ENCODE data around the gene PRTFDC1.

PRTFDC1 gene

DNA sequence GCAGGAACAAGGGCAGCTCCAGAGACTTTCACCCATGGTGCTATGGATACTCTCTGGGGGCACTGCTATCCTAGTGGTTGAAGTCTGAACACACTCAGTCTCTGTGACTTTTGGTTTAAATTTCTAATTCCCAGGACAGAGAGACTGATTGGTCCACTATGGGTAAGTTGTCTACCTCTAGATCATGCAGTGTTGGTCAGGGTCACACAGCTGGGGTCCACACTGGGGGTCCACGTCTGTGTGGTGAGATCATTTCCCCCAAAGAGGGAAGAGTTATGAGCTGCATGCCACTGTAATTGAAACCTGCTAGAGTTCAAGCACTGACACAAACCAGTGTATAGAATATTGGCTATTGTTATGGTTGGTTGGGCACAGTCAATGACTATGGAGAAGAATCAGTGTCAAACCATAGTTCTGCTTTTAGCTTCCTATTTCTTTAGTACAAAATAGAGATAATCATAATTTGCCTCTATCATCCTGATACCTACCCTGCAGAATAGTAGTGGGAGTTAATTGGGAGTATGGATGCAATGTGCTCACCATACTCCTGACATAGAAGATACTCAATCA, 101.6 kb downstream of the PRTFDC1 start:
- Histone ChIP-seq H3K27me3 (ENCODE audit: control insufficient read depth in 1 of 2, insufficient read depth in 2 of 2, low read length in 2 of 2) (no peaks in the 10 kb centered on the region), H3K9me3 (ENCODE audit: control insufficient read depth in 1 of 2, low read length in 2 of 2) (no peaks in the 10 kb centered on the region), H3K27ac (ENCODE audit: low read depth, low read length) (no peak overlapping the region), H3K4me1 (ENCODE audit: control insufficient read depth in 1 of 2, insufficient read depth in 2 of 2, low read length in 2 of 2) (peaks cover 0 to 23% of the 10 kb centered on the region in 2 donors), H3K9ac (ENCODE audit: low read depth in 1 of 2, low read length in 2 of 2) (no peak overlapping the region), H3K4me3 (ENCODE audit: low read depth in 1 of 2, low read length in 2 of 2) (no peak overlapping the region), H3K36me3 (ENCODE audit: control insufficient read depth in 1 of 2, insufficient read depth in 2 of 2, low read length in 2 of 2) (no peaks in the 10 kb centered on the region)

DNA sequence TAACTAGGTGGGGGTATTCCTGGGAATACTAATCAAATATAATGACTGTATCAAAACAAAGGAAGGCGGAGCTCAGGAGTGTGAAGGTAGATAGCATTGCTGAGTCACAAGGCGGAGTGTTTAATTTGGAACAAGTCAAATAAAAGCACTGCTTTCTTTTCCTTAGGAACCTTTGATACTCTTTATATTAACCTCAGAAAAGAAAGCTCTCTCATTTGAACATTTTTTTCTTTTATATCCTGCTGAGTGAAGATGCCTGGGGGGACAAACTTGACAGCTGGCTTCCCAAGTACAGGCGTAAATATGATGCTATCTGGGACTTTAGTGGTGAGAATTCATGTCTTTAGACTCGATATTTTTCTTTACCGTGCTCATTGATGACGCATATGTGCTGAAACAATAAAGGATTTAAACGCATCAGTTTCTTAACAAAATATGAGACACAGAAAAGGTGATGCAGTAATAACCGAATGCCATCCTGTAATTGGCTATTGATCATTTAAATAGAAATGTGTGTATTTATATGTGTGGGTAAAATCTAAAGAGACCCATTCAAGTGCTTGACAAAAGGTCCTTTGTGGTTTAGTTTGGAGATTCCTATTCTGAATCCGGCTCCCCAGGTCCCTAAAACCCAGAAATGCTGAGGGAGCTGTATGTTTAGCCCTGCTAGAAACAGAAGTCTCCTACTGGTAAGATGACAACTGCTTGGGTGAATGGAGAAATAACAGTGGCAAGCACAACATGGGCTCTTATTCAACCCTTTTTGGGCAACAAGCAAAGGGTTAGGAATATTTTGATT, 102.7 kb downstream of the PRTFDC1 start:
- Histone ChIP-seq H3K9me3 (ENCODE audit: control insufficient read depth in 1 of 2, low read length in 2 of 2) (no peaks in the 10 kb centered on the region), H3K4me1 (ENCODE audit: control insufficient read depth in 1 of 2, insufficient read depth in 2 of 2, low read length in 2 of 2) (peaks cover 0 to 23% of the 10 kb centered on the region in 2 donors), H3K4me3 (ENCODE audit: low read depth in 1 of 2, low read length in 2 of 2) (peak overlapping the region; percentile 32 to 41), H3K9ac (ENCODE audit: low read depth in 1 of 2, low read length in 2 of 2) (peak overlapping the region; percentile 7 to 11), H3K27me3 (ENCODE audit: control insufficient read depth in 1 of 2, insufficient read depth in 2 of 2, low read length in 2 of 2) (no peaks in the 10 kb centered on the region), H3K27ac (ENCODE audit: low read depth, low read length) (no peak overlapping the region), H3K36me3 (ENCODE audit: control insufficient read depth in 1 of 2, insufficient read depth in 2 of 2, low read length in 2 of 2) (no peaks in the 10 kb centered on the region)

DNA sequence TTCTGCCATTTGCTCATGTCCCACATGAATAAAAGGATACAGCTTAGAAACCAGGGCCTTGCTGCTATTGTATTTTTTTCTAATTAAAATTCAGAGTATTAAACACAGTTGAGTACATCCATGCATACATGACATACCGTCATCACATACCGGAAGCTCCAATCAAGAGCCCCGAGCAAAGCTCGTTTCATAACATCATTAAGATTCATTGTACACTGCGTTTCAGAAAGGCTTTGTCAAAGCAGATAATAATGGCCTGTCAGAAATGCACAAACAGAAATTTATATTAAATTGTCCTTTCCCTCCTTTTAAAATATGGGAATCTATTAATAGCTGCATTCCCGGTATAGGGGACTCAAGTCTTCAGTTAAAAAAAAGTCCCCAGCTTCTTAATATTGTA, 103.4 kb downstream of the PRTFDC1 start:
- Histone ChIP-seq H3K4me3 (ENCODE audit: low read depth in 1 of 2, low read length in 2 of 2) (no peak overlapping the region), H3K9me3 (ENCODE audit: control insufficient read depth in 1 of 2, low read length in 2 of 2) (no peaks in the 10 kb centered on the region), H3K36me3 (ENCODE audit: control insufficient read depth in 1 of 2, insufficient read depth in 2 of 2, low read length in 2 of 2) (no peaks in the 10 kb centered on the region), H3K9ac (ENCODE audit: low read depth in 1 of 2, low read length in 2 of 2) (no peak overlapping the region), H3K4me1 (ENCODE audit: control insufficient read depth in 1 of 2, insufficient read depth in 2 of 2, low read length in 2 of 2) (peaks cover 0 to 23% of the 10 kb centered on the region in 2 donors), H3K27ac (ENCODE audit: low read depth, low read length) (no peak overlapping the region), H3K27me3 (ENCODE audit: control insufficient read depth in 1 of 2, insufficient read depth in 2 of 2, low read length in 2 of 2) (no peaks in the 10 kb centered on the region)

DNA sequence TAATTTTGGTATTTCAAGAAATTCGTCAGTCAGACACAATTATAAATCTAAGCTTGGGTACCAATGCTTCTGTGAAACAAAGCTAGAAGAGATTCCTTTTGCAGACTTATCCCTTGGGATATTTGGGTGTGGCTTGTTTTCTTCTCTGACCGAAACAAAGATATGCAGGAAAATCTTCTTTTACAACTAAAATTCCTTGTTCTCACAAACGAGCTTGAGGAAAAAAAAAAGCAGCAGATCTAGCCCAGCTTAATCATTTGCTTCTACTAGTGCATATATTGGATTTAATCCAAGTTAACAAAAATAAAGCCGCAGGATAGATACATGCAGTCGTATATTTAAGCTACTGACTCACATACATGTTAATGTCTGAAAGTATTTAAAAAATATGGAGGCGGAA, 104.2 kb downstream of the PRTFDC1 start:
- no peak overlapping the region for H3K4me3 ChIP-seq (ENCODE audit: low read depth in 1 of 2, low read length in 2 of 2)
- H3K9ac ChIP-seq (ENCODE audit: low read depth in 1 of 2, low read length in 2 of 2), result no peak overlapping the region

DNA sequence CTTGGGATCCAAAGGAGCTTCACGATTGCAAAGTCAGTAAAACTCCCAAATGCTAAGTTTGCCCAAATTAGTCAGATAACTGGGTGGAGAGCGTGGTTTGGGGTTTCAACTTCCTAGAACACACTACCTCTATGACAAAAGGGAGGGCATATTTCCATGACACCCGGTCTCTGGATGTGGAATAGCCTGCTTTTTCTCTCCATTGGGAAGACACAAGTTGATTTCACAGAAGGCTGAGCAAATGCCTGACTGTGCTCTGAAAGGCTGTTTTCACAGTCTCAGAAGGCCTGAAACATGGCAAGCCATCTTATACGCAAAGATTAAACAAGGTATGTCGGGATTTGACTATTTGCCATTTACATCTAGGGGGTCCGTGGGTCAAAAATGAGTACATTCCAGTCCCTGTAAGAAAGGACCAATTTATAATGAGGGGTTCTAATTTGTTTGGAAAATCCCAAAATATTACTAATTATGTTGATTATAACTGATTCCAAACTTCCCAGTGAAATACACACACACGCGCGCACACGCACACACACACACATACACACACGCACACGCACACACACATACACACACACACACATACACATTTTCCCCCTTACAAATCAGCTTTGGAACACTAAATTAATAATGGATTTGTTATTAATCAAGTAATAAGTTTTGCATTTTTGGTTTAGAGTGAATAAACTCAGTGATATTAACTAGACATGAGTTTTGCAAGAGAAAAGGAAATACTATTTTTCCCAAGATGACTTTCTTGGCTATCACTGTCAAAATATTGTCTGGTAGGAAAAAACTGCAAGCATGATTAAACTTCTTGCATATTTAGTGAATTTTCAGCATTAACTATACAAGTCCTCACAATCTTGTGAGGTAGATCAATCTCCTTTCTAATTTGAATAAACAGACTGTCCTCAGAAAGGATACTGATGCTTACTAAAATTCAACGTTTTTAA, 105.0 kb downstream of the PRTFDC1 start:
- Histone ChIP-seq H3K36me3 (ENCODE audit: control insufficient read depth in 1 of 2, insufficient read depth in 2 of 2, low read length in 2 of 2) (no peaks in the 10 kb centered on the region), H3K4me1 (ENCODE audit: control insufficient read depth in 1 of 2, insufficient read depth in 2 of 2, low read length in 2 of 2) (peaks cover 0 to 23% of the 10 kb centered on the region in 2 donors), H3K27ac (ENCODE audit: low read depth, low read length) (no peak overlapping the region), H3K27me3 (ENCODE audit: control insufficient read depth in 1 of 2, insufficient read depth in 2 of 2, low read length in 2 of 2) (no peaks in the 10 kb centered on the region), H3K4me3 (ENCODE audit: low read depth in 1 of 2, low read length in 2 of 2) (no peak overlapping the region), H3K9me3 (ENCODE audit: control insufficient read depth in 1 of 2, low read length in 2 of 2) (no peaks in the 10 kb centered on the region), H3K9ac (ENCODE audit: low read depth in 1 of 2, low read length in 2 of 2) (no peak overlapping the region)

More for the DNA sequence above, 104.2 kb downstream of the PRTFDC1 start:
- Histone ChIP-seq H3K27me3 (ENCODE audit: control insufficient read depth in 1 of 2, insufficient read depth in 2 of 2, low read length in 2 of 2) (no peaks in the 10 kb centered on the region), H3K4me1 (ENCODE audit: control insufficient read depth in 1 of 2, insufficient read depth in 2 of 2, low read length in 2 of 2) (peaks cover 0 to 23% of the 10 kb centered on the region in 2 donors), H3K27ac (ENCODE audit: low read depth, low read length) (no peak overlapping the region), H3K36me3 (ENCODE audit: control insufficient read depth in 1 of 2, insufficient read depth in 2 of 2, low read length in 2 of 2) (no peaks in the 10 kb centered on the region), H3K9me3 (ENCODE audit: control insufficient read depth in 1 of 2, low read length in 2 of 2) (no peaks in the 10 kb centered on the region)

DNA sequence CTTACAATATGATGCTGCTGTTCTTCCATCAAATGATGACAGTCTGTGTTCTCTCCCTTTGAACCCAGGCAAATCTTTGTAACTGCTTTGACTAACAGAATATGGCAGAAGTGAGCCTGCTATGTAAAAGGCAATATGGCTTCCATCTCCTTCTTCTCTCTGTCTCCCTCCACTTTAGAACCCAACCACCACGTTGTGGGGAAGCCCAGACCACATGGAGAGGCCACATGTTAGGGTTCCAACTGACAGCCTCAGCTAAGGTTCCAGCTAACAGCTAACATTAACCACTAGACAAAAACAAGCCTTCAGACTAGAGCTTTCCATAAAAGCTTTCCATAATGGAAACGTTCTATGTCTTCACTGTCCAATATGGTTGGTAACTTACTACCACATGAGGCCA, 107.7 kb downstream of the PRTFDC1 start:
- Histone ChIP-seq H3K27me3 (ENCODE audit: control insufficient read depth in 1 of 2, insufficient read depth in 2 of 2, low read length in 2 of 2) (no peaks in the 10 kb centered on the region), H3K9ac (ENCODE audit: low read depth in 1 of 2, low read length in 2 of 2) (no peak overlapping the region), H3K4me3 (ENCODE audit: low read depth in 1 of 2, low read length in 2 of 2) (no peak overlapping the region), H3K36me3 (ENCODE audit: control insufficient read depth in 1 of 2, insufficient read depth in 2 of 2, low read length in 2 of 2) (no peaks in the 10 kb centered on the region), H3K4me1 (ENCODE audit: control insufficient read depth in 1 of 2, insufficient read depth in 2 of 2, low read length in 2 of 2) (peaks cover 0 to 17% of the 10 kb centered on the region in 2 donors), H3K27ac (ENCODE audit: low read depth, low read length) (no peak overlapping the region), H3K9me3 (ENCODE audit: control insufficient read depth in 1 of 2, low read length in 2 of 2) (no peaks in the 10 kb centered on the region)

DNA sequence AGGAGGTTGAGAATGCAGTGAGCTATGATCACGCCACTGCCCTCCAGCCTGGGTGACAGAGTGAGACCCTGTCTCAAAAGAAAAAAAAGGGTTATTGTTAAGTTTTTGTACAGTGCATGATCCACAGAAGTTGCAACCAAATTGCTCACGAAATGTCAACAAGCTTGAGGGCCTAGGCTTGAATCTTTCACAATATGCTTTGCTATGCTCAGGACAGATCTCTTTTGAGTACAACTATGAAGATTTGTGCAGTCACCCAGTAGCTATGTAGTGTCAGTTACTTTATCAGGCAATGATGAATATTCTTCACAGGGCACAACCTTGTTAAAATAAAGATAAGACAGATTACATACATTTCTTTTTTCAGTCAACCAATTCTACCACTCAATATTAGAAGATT, 109.2 kb downstream of the PRTFDC1 start:
- Histone ChIP-seq H3K36me3 (ENCODE audit: control insufficient read depth in 1 of 2, insufficient read depth in 2 of 2, low read length in 2 of 2) (no peaks in the 10 kb centered on the region), H3K27me3 (ENCODE audit: control insufficient read depth in 1 of 2, insufficient read depth in 2 of 2, low read length in 2 of 2) (no peaks in the 10 kb centered on the region), H3K9ac (ENCODE audit: low read depth in 1 of 2, low read length in 2 of 2) (no peak overlapping the region), H3K4me1 (ENCODE audit: control insufficient read depth in 1 of 2, insufficient read depth in 2 of 2, low read length in 2 of 2) (peaks cover 0 to 4% of the 10 kb centered on the region in 2 donors), H3K9me3 (ENCODE audit: control insufficient read depth in 1 of 2, low read length in 2 of 2) (no peaks in the 10 kb centered on the region), H3K27ac (ENCODE audit: low read depth, low read length) (no peak overlapping the region), H3K4me3 (ENCODE audit: low read depth in 1 of 2, low read length in 2 of 2) (no peak overlapping the region)

DNA sequence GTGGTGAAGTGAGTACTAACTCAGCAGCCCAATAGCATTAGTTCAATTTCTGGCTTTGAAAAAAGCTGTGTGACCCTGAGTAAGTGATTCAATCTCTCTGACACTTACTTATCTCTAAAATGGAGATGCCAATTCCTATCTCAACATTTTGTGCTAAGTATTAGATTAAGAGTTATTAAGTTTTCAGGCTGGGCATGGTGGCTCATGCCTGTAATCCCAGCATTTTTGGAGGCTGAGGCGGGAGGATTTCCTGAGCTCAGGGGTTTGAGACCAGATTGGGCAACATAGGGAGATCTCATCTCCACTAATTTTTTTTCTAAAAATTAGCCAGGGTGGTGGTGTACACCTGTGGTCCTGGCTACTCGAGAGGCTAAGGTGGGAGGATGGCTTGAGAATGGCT, 109.5 kb downstream of the PRTFDC1 start:
- no peaks in the 10 kb centered on the region for H3K9me3 ChIP-seq (ENCODE audit: control insufficient read depth in 1 of 2, low read length in 2 of 2)
- H3K36me3 ChIP-seq (ENCODE audit: control insufficient read depth in 1 of 2, insufficient read depth in 2 of 2, low read length in 2 of 2), result no peaks in the 10 kb centered on the region
- H3K4me3 ChIP-seq (ENCODE audit: low read depth in 1 of 2, low read length in 2 of 2), result no peak overlapping the region
- H3K4me1 ChIP-seq (ENCODE audit: control insufficient read depth in 1 of 2, insufficient read depth in 2 of 2, low read length in 2 of 2), result no peaks in the 10 kb centered on the region
- no peaks in the 10 kb centered on the region for H3K27me3 ChIP-seq (ENCODE audit: control insufficient read depth in 1 of 2, insufficient read depth in 2 of 2, low read length in 2 of 2)
- H3K9ac ChIP-seq (ENCODE audit: low read depth in 1 of 2, low read length in 2 of 2), result no peak overlapping the region
- no peak overlapping the region for H3K27ac ChIP-seq (ENCODE audit: low read depth, low read length)

DNA sequence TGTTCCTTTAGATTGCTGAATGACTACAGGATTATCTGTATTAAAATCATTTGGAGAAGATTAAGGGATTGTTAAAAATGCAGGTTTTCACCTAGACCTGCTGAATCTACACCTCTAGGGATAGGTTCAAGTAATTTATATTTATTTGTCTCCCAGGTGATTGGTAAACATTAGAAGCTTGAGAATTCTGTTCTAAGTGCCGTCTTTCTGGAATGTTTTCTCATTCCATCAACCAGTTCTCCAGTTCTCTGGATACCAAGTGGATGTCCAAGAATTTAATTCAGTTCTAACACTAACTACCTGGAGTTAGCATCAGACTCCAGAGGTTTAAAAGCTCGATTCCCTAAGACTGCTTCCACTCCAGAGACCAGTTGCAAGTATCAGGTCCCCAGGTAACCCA, 110.9 kb downstream of the PRTFDC1 start:
- Histone ChIP-seq H3K9me3 (ENCODE audit: control insufficient read depth in 1 of 2, low read length in 2 of 2) (no peaks in the 10 kb centered on the region), H3K36me3 (ENCODE audit: control insufficient read depth in 1 of 2, insufficient read depth in 2 of 2, low read length in 2 of 2) (no peaks in the 10 kb centered on the region), H3K4me1 (ENCODE audit: control insufficient read depth in 1 of 2, insufficient read depth in 2 of 2, low read length in 2 of 2) (no peaks in the 10 kb centered on the region), H3K9ac (ENCODE audit: low read depth in 1 of 2, low read length in 2 of 2) (no peak overlapping the region), H3K27ac (ENCODE audit: low read depth, low read length) (no peak overlapping the region), H3K4me3 (ENCODE audit: low read depth in 1 of 2, low read length in 2 of 2) (no peak overlapping the region), H3K27me3 (ENCODE audit: control insufficient read depth in 1 of 2, insufficient read depth in 2 of 2, low read length in 2 of 2) (no peaks in the 10 kb centered on the region)

DNA sequence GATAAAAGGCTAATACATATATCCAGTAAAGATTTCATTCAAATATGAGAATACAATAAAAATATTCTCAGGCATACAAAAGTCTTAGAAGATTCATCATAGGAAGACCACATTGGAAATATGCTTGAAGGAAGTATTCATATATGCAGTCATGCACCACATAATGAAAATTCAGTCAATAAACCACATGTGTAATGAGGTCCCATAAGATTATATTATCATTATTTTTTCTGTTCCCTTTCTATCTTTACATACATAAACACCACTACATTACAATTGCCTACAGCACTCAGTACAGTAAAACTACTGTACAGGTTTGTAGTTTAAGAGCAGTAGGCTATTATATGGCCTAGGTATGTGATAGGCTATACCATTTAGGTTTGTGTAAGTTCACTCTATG, 111.6 kb downstream of the PRTFDC1 start:
- Histone ChIP-seq H3K27me3 (ENCODE audit: control insufficient read depth in 1 of 2, insufficient read depth in 2 of 2, low read length in 2 of 2) (no peaks in the 10 kb centered on the region), H3K4me3 (ENCODE audit: low read depth in 1 of 2, low read length in 2 of 2) (no peak overlapping the region), H3K27ac (ENCODE audit: low read depth, low read length) (no peak overlapping the region), H3K9me3 (ENCODE audit: control insufficient read depth in 1 of 2, low read length in 2 of 2) (no peaks in the 10 kb centered on the region), H3K9ac (ENCODE audit: low read depth in 1 of 2, low read length in 2 of 2) (no peak overlapping the region), H3K4me1 (ENCODE audit: control insufficient read depth in 1 of 2, insufficient read depth in 2 of 2, low read length in 2 of 2) (no peaks in the 10 kb centered on the region), H3K36me3 (ENCODE audit: control insufficient read depth in 1 of 2, insufficient read depth in 2 of 2, low read length in 2 of 2) (no peaks in the 10 kb centered on the region)
